Activated CD4-positive, CD25-positive, alpha-beta regulatory T cell treated with anti-CD3 and anti-CD28 coated beads, Interleukin-2, amount 50 U/mL, for 72 hours (primary cell): Measurements from ENCODE around the gene PIK3C2G.

Experiments used
- DNase-seq: peaks from one replicate; pipeline ENCODE4 v3.0.0; 2021

Gene PIK3C2G

GRCh38 chr12:18427520-18427919 lies 166.2 kb downstream of the PIK3C2G start:
- DNase-seq = no peak

- DNase-seq = no peak
Measured at GRCh38 chr12:18428416-18428815, 167.1 kb downstream of the PIK3C2G start.

GRCh38 chr12:18429366-18429765 lies 168.0 kb downstream of the PIK3C2G start:
- DNase-seq = no peak

GRCh38 chr12:18430425-18431048 lies 169.2 kb downstream of the PIK3C2G start:
- no peak for DNase-seq

GRCh38 chr12:18431771-18432170 lies 170.5 kb downstream of the PIK3C2G start:
- no peak for DNase-seq

- no peak for DNase-seq
Measured at GRCh38 chr12:18432206-18432605, 170.9 kb downstream of the PIK3C2G start.

GRCh38 chr12:18436170-18436569 lies 174.9 kb downstream of the PIK3C2G start:
- DNase-seq = no peak

GRCh38 chr12:18439541-18439940 lies 178.2 kb downstream of the PIK3C2G start:
- DNase-seq = no peak

- no peak for DNase-seq
Measured at GRCh38 chr12:18443768-18444437, 182.6 kb downstream of the PIK3C2G start.

- DNase-seq = no peak
Measured at GRCh38 chr12:18446061-18446644, 184.8 kb downstream of the PIK3C2G start.

- DNase-seq = no peak
Measured at GRCh38 chr12:18454330-18454729, 193.0 kb downstream of the PIK3C2G start.

- no peak for DNase-seq
Measured at GRCh38 chr12:18456344-18456743, 195.0 kb downstream of the PIK3C2G start.

GRCh38 chr12:18457362-18457761 lies 196.0 kb downstream of the PIK3C2G start:
- no peak for DNase-seq

- DNase-seq = no peak
Measured at GRCh38 chr12:18461758-18462157, 200.4 kb downstream of the PIK3C2G start.

GRCh38 chr12:18462442-18462841 lies 201.1 kb downstream of the PIK3C2G start:
- no peak for DNase-seq

- DNase-seq = no peak
Measured at GRCh38 chr12:18467620-18468245, 206.4 kb downstream of the PIK3C2G start.

GRCh38 chr12:18468246-18469075 lies 207.1 kb downstream of the PIK3C2G start:
- no peak for DNase-seq

GRCh38 chr12:18470251-18470650 lies 208.9 kb downstream of the PIK3C2G start:
- no peak for DNase-seq

GRCh38 chr12:18472304-18472703 lies 211.0 kb downstream of the PIK3C2G start:
- no peak for DNase-seq

- no peak for DNase-seq
Measured at GRCh38 chr12:18472806-18473205, 211.5 kb downstream of the PIK3C2G start.

- no peak for DNase-seq
Measured at GRCh38 chr12:18476861-18477260, 215.5 kb downstream of the PIK3C2G start.

GRCh38 chr12:18479256-18479655 lies 217.9 kb downstream of the PIK3C2G start:
- no peak for DNase-seq

GRCh38 chr12:18482601-18483120 lies 221.3 kb downstream of the PIK3C2G start:
- no peak for DNase-seq
